ENCODE results near the gene OSR1. TPM values are rescaled to one million over a fixed set of nuclear protein-coding genes. Genes with fewer than 3 reads are reported as not detected.

Gene OSR1
- total RNA-seq, 1 experiment from 2014 or later: 2.6 TPM

DNA sequence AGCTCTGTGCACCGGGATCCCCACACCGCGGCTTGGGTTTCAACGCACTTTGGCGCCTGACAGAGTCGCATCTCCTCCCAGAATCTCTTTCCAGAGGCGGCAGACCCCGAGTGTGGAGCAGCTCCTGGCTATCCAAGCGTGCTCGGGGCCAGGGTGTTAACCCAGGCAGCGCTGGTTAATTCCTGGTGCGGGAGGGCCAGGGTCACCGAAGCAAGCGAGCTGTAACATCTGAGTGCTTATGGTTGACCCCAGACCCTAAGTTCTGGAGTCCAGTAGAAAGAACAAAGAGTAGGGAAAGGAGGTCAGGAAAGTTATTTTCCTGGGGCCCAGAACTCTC lies 566 bp upstream of the OSR1 start:
- peak overlapping the region; percentile 14; the same call in 1 of the 2 replicates for H3K9ac ChIP-seq (ENCODE audit: low read length)
- POLR2A ChIA-PET: no interaction called here

More for the DNA sequence above, 566 bp upstream of the OSR1 start:
- peaks cover 0 to 20% of the 10 kb centered on the region in 2 experiments; a peak in 2 of 4 replicates for H3K4me1 ChIP-seq (ENCODE audit: control insufficient read depth in 1 of 2, insufficient read depth in 2 of 2, low read length in 2 of 2)
- DNase-seq (ENCODE audit: low read depth, low spot score) (no peak), ATAC-seq (no peak)
- RAD21 ChIA-PET (ENCODE audit: low non-redundant PET in 1 of 2, low total read pairs in 2 of 2, uncharacterized antibody in 2 of 2, unreplicated experiment in 2 of 2): interaction anchor here in 1 of 2 experiments (0.6 kb wide), 1 partner anchor 348 kb away, joined by 10 read pairs; no protein-coding TSS in a partner anchor
- H3K4me2 ChIP-seq (ENCODE audit: low read length): peak overlapping the region; percentile 87
- no peaks in the 10 kb centered on the region for H4K20me1 ChIP-seq (ENCODE audit: insufficient read depth)
- no peaks in the 10 kb centered on the region for H3K36me3 ChIP-seq (ENCODE audit: control insufficient read depth in 1 of 2, insufficient read depth in 2 of 2, low read length in 2 of 2)
- no peaks in the 10 kb centered on the region for H3K9me3 ChIP-seq (ENCODE audit: control insufficient read depth in 1 of 2, insufficient read depth in 1 of 2, low read depth in 1 of 2, low read length in 2 of 2)
- TF ChIP-seq TCF7L2 (IDR thresholded peaks at IDR 0.05; ENCODE audit: borderline replicate concordance, extremely low read depth, insufficient read depth, insufficient read length) (no peak), JUND (IDR thresholded peaks at IDR 0.05) (no peak), RAD21 (IDR thresholded peaks at IDR 0.05; ENCODE audit: low read depth) (no peak), SP1 (IDR thresholded peaks at IDR 0.05; ENCODE audit: low read depth) (no peak), POLR2A (IDR thresholded peaks at IDR 0.05; ENCODE audit: borderline replicate concordance, extremely low read depth, insufficient read depth, insufficient read length) (no peak), EGR1 (IDR thresholded peaks at IDR 0.05; ENCODE audit: low read depth) (no peak), SIN3A (IDR thresholded peaks at IDR 0.05; ENCODE audit: low read depth) (no peak)
- TF ChIP-seq, protein P1, sequence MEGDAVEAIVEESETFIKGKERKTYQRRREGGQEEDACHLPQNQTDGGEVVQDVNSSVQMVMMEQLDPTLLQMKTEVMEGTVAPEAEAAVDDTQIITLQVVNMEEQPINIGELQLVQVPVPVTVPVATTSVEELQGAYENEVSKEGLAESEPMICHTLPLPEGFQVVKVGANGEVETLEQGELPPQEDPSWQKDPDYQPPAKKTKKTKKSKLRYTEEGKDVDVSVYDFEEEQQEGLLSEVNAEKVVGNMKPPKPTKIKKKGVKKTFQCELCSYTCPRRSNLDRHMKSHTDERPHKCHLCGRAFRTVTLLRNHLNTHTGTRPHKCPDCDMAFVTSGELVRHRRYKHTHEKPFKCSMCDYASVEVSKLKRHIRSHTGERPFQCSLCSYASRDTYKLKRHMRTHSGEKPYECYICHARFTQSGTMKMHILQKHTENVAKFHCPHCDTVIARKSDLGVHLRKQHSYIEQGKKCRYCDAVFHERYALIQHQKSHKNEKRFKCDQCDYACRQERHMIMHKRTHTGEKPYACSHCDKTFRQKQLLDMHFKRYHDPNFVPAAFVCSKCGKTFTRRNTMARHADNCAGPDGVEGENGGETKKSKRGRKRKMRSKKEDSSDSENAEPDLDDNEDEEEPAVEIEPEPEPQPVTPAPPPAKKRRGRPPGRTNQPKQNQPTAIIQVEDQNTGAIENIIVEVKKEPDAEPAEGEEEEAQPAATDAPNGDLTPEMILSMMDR (IDR thresholded peaks at IDR 0.05 in 2 of 3, conservative IDR thresholded peaks at IDR 0.05 in 1 of 3; ENCODE audit: borderline replicate concordance in 1 of 3, insufficient read depth in 1 of 3, low read depth in 2 of 3, low read length in 2 of 3): no peak
- no peaks in the 10 kb centered on the region for H3K9me2 ChIP-seq (ENCODE audit: insufficient read depth)
- BruUV-seq (replicated peaks): no TSS peak
- H3K4me3 ChIP-seq (replicated peaks in 1 of 2; ENCODE audit: low read depth in 1 of 2, low read length in 2 of 2): peak overlapping the region; percentile 31 to 64
- peaks cover 4% of the 10 kb centered on the region; the same call in 1 of the 2 replicates for H3K27me3 ChIP-seq (ENCODE audit: insufficient read depth, low read length)
- H2AFZ ChIP-seq (ENCODE audit: low read depth, low read length, poor library complexity, severe bottlenecking): no peak overlapping the region
- H3K79me2 ChIP-seq (ENCODE audit: insufficient read depth, low read length): no peaks in the 10 kb centered on the region
- H3K27ac ChIP-seq (ENCODE audit: low read depth, low read length): no peak overlapping the region; the same call in 1 of the 2 replicates
- CTCF ChIA-PET: interaction anchor here (0.6 to 1.4 kb wide), 2 partner anchors 10 to 609 kb away, joined by 3 to 5 read pairs; no protein-coding TSS in a partner anchor
- intact Hi-C loops (cut with micrococcal nuclease): no loop called here

Data from HCT116 (cell line).